ENCODE measurements around the gene DUSP22. TPM values are rescaled to one million over a fixed set of nuclear protein-coding genes. Genes with fewer than 3 reads are reported as not detected.

The DUSP22 gene
- total and polyA plus RNA-seq, 2 of the 8 experiments (the other 6 are each of a cell fraction or from before 2014, with no cell fraction given): 15.5 to 32.4 TPM

DNA sequence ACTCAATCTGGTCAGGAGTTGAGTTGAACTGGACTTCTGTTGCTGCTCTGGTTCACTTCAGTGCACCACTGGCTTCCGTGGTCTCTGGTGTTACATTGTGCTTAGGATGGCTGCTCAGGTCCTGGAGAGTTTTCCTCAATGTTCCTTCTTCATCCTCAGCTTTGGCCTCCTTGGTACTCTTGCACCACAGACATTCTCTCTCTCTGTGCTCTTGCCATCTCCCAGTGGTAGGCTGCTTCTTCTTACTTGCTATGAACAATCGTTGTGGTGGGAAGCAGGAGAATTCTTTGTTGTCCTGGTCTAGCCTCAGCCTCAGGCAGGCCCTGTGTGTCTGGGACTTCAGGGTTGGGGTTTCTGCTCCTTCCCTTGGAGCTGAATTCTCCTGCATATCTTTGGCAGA lies 14.5 kb upstream of the DUSP22 start (continued):
- TF ChIP-seq RXRA (IDR thresholded peaks at IDR 0.05; ENCODE audit: insufficient read depth, low read depth, low read length) (no peak), POLR2A (IDR thresholded peaks at IDR 0.05; ENCODE audit: control extremely low read depth in 1 of 2, low read depth in 2 of 2, low read length in 2 of 2) (no peak), CBX8 (IDR thresholded peaks at IDR 0.05; ENCODE audit: borderline replicate concordance, low read depth, low read length) (no peak), TCF12 (IDR thresholded peaks at IDR 0.05; ENCODE audit: low read depth, low read length) (no peak)
